Smooth muscle cell (in vitro differentiated cells): ENCODE measurements around the gene TBC1D22A. TPM values are rescaled to one million over a fixed set of nuclear protein-coding genes. Genes with fewer than 3 reads are reported as not detected.

Experiments
- DNase-seq: peaks from one replicate; lab custom pipeline; 2025; ENCODE audit not compliant: unreplicated experiment; lab: John Stamatoyannopoulos, UW
- H2AFZ ChIP-seq: fragments of 200-600 bp; sonication (generic); 2 replicates; pipeline ENCODE4 v1.6.0; 2016; ENCODE audit warnings: antibody characterized with exemption, low read depth, mild to moderate bottlenecking
- H3F3A ChIP-seq: fragments of 200-600 bp; sonication (generic); 2 replicates; pipeline ENCODE4 v1.6.0; 2017; ENCODE audit warnings: antibody characterized with exemption, low read depth
- H3K27ac ChIP-seq: fragments of 200-600 bp; sonication (generic); 2 replicates; pipeline ENCODE4 v1.5.1; 2016; ENCODE audit warnings: low read depth, mild to moderate bottlenecking
- H3K27me3 ChIP-seq: fragments of 200-600 bp; sonication (generic); 2 replicates; pipeline ENCODE4 v1.6.1; 2016; ENCODE audit warnings: low read depth, mild to moderate bottlenecking
- H3K36me3 ChIP-seq: fragments of 200-600 bp; sonication (generic); 2 replicates; pipeline ENCODE4 v1.5.1; 2016; ENCODE audit warnings: low read depth
- H3K4me1 ChIP-seq: fragments of 200-600 bp; sonication (generic); 2 replicates; pipeline ENCODE4 v1.5.1; 2016; ENCODE audit warnings: low read depth
- H3K4me2 ChIP-seq: fragments of 200-600 bp; sonication (generic); 2 replicates; pipeline ENCODE4 v1.6.0; 2016; ENCODE audit warnings: mild to moderate bottlenecking
- H3K4me3 ChIP-seq: fragments of 200-600 bp; sonication (generic); 2 replicates; pipeline ENCODE4 v1.5.1; 2016; ENCODE audit warnings: mild to moderate bottlenecking
- H3K79me2 ChIP-seq: fragments of 200-600 bp; sonication (generic); 2 replicates; pipeline ENCODE4 v1.6.0; 2016; ENCODE audit warnings: low read depth, mild to moderate bottlenecking
- H3K9ac ChIP-seq: fragments of 200-600 bp; sonication (generic); 2 replicates; pipeline ENCODE4 v1.6.0; 2016; ENCODE audit warnings: low read depth
- H3K9me3 ChIP-seq: fragments of 200-600 bp; sonication (generic); replicated peaks from 2 replicates; pipeline ENCODE4 v1.5.1; 2016; ENCODE audit warnings: low read depth
- H4K20me1 ChIP-seq: fragments of 200-600 bp; sonication (generic); 2 replicates; pipeline ENCODE4 v1.6.0; 2016; ENCODE audit warnings: low read depth
- CTCF ChIP-seq: fragments of 200-600 bp; sonication (generic); IDR thresholded peaks from 2 replicates; pipeline ENCODE4 v1.5.1; 2017; ENCODE audit warnings: borderline replicate concordance, mild to moderate bottlenecking, antibody characterized with exemption; ENCODE audit not compliant: insufficient read depth, poor library complexity, severe bottlenecking
- WGBS: methylation state at CpG from one replicate; pipeline ENCODE4 v1.1.7; 2016; ENCODE audit warnings: low lambda C conversion rate; 5-methylcytosine and 5-hydroxymethylcytosine counted together
- polyA plus RNA-seq: library from polyadenylated mRNA; unstranded; fragments of >200 nt; fragmentation: Nextera tagmentation; extraction: Ambion mirVana; gene quantifications from 2 replicates; pipeline ENCODE4 v1.2.1, GENCODE V29; 2016
- total RNA-seq: library from RNA; depleted of rRNA; stranded (reverse); fragments of >200 nt; gene quantifications from 2 replicates; pipeline ENCODE4 v1.2.3, GENCODE V29; 2014

TBC1D22A gene
- total and polyA plus RNA-seq, 2 experiments from 2014 or later: 12.5 to 14.4 TPM

DNA sequence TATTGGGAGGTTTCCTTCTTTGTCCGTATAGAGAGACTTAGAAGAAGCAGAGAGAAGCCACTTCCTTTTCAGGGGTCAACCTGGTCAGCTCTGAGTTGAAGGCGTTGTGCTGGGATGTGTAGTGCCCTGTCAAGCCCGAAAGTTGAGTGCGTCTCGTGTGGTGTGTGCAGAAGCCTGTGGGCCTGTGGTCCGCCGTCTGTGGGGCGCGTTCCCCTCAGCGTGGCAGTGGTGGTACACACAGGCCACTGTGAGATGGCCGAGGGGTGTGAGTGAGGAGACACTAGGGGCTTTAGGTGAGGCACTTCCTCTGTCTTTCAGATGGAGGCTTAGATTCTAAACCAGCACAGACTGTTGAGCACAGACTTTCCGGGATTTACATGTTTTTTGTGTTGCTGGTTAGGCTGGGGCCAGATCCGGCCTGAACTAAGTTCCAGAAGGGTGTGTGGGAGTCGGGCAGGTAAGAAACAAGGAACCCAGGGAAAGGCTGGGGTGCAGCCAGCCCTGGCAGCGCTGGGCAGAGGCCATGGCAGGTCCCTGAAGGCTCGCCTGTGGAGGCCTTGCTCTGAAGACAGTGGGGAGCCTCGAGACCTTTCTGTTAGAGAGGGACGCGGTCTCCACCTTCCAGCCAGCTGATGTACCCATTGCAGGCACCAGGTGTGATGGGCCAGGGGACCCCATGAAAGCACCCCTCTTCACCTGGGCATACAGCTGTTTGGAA is 194.2 kb downstream of the TBC1D22A start:
- 97% methylated on average over 19 of the region's 19 CpGs for WGBS
- TF ChIP-seq CTCF: no peak
- no peak overlapping the region for H3K9ac ChIP-seq

DNA sequence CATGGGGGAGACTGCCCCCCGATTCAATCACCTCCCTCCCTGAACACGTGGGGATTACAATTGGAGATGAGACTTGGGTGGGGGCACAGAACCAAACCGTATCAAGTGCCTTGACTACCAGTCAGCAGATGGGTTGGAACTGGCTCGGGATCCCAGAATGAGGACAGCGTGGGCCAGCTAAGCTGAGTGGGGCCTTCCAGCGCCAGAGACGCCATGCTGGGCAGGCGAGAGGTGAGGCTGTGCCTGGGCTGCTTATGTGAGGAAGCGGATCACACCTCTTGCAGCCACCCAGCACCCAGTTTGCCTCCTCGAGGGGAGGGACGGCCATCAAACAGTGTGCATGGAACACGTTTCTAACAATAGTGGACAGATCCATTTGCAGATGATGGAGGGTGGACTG is 195.1 kb downstream of the TBC1D22A start:
- Histone ChIP-seq H3K79me2 (no peaks in the 10 kb centered on the region), H2AFZ (no peak overlapping the region), H3K36me3 (no peaks in the 10 kb centered on the region), H3F3A (no peaks in the 10 kb centered on the region), H3K9me3 (no peaks in the 10 kb centered on the region), H3K27me3 (no peaks in the 10 kb centered on the region), H3K9ac (no peak overlapping the region), H3K4me2 (no peak overlapping the region), H3K4me3 (no peak overlapping the region), H3K27ac (no peak overlapping the region), H3K4me1 (no peaks in the 10 kb centered on the region), H4K20me1 (peaks cover 21% of the 10 kb centered on the region)
- no peak for TF ChIP-seq CTCF
- WGBS: 89% methylated on average over 12 of the region's 12 CpGs
- DNase-seq: no peak

More for the DNA sequence above, 194.2 kb downstream of the TBC1D22A start:
- Histone ChIP-seq H4K20me1 (peaks cover 18% of the 10 kb centered on the region), H3K4me2 (no peak overlapping the region), H3K27me3 (no peaks in the 10 kb centered on the region), H2AFZ (no peak overlapping the region), H3K4me3 (no peak overlapping the region), H3K36me3 (no peaks in the 10 kb centered on the region), H3K9me3 (no peaks in the 10 kb centered on the region), H3F3A (no peaks in the 10 kb centered on the region), H3K79me2 (no peaks in the 10 kb centered on the region), H3K4me1 (no peaks in the 10 kb centered on the region), H3K27ac (no peak overlapping the region)
- DNase-seq: no peak

GRCh38 chr22:46958191-46958590 is 195.7 kb downstream of the TBC1D22A start:
- no peak overlapping the region for H3K27ac ChIP-seq
- H3K79me2 ChIP-seq: no peaks in the 10 kb centered on the region
- no peak overlapping the region for H2AFZ ChIP-seq
- no peaks in the 10 kb centered on the region for H3K27me3 ChIP-seq
- 97% methylated on average over 10 of the region's 10 CpGs for WGBS
- H3K9ac ChIP-seq: no peak overlapping the region
- no peak for DNase-seq
- no peak overlapping the region for H3K4me3 ChIP-seq
- no peaks in the 10 kb centered on the region for H3K9me3 ChIP-seq
- no peaks in the 10 kb centered on the region for H3K4me1 ChIP-seq
- peaks cover 22% of the 10 kb centered on the region for H4K20me1 ChIP-seq
- TF ChIP-seq CTCF: no peak
- H3F3A ChIP-seq: no peaks in the 10 kb centered on the region
- no peaks in the 10 kb centered on the region for H3K36me3 ChIP-seq
- no peak overlapping the region for H3K4me2 ChIP-seq

- H4K20me1 ChIP-seq: peaks cover 24% of the 10 kb centered on the region
- H3K79me2 ChIP-seq: no peaks in the 10 kb centered on the region
- H3F3A ChIP-seq: no peaks in the 10 kb centered on the region
- no peak overlapping the region for H3K4me3 ChIP-seq
- no peaks in the 10 kb centered on the region for H3K27me3 ChIP-seq
- H3K27ac ChIP-seq: no peak overlapping the region
- no peak overlapping the region for H2AFZ ChIP-seq
- H3K4me1 ChIP-seq: no peaks in the 10 kb centered on the region
- 93% methylated on average over 10 of the region's 10 CpGs for WGBS
- no peak for TF ChIP-seq CTCF
- H3K9me3 ChIP-seq: no peaks in the 10 kb centered on the region
- H3K4me2 ChIP-seq: no peak overlapping the region
- DNase-seq: no peak
- no peaks in the 10 kb centered on the region for H3K36me3 ChIP-seq
- H3K9ac ChIP-seq: no peak overlapping the region
These were observed 196.2 kb downstream of the TBC1D22A start for GRCh38 chr22:46958658-46959057.
